Stimulated activated memory B cell treated with anti-CD40 and anti-IgM and Interleukin-4, amounts not matched to agents 10 μg/mL and 1 μg/mL and 100 μg/mL, for 72 hours (primary cell): ENCODE measurements around the gene OR10G4.
"Not testable (repeated sequence)": the region's sequence is repeated elsewhere in the genome, so short reads cannot be mapped to it uniquely, and the experiment has no call there.

ENCODE experiments used
- ATAC-seq: fragments of 150-1000 bp; cut with Tn5 transposase; 2 replicates; pipeline ENCODE4 v1.10.0; 2021
- H3K27ac Mint-ChIP-seq: one replicate; pipeline ENCODE4 v1.8.0; 2022; ENCODE audit warnings: mild to moderate bottlenecking, mixed read lengths
- H3K27me3 Mint-ChIP-seq: one replicate; pipeline ENCODE4 v1.8.0; 2022; ENCODE audit warnings: mixed read lengths
- H3K36me3 Mint-ChIP-seq: one replicate; pipeline ENCODE4 v1.8.0; 2022; ENCODE audit warnings: mixed read lengths
- H3K4me1 Mint-ChIP-seq: one replicate; pipeline ENCODE4 v1.8.0; 2022; ENCODE audit warnings: mixed read lengths
- H3K4me3 Mint-ChIP-seq: one replicate; pipeline ENCODE4 v1.8.0; 2022; ENCODE audit warnings: mild to moderate bottlenecking, moderate library complexity, mixed read lengths
- H3K9me3 Mint-ChIP-seq: one replicate; pipeline ENCODE4 v1.8.0; 2022; ENCODE audit warnings: mixed read lengths

The OR10G4 gene

GRCh38 chr11:124012697-124013096, at the start of gene OR10G4:
Gene OR10G4, plus strand, starts transcription at chr11:124012997. Its CDS starts 2,578 bp downstream, at chr11:124015575.
- no peaks in the 10 kb centered on the region for H3K9me3 Mint-ChIP-seq

GRCh38 chr11:123973816-123974215, 39.0 kb upstream of the OR10G4 start:
- Mint-ChIP-seq H3K4me1 (no peaks in the 10 kb centered on the region), H3K36me3 (no peaks in the 10 kb centered on the region), H3K4me3 (no peak overlapping the region), H3K9me3 (peaks cover 7% of the 10 kb centered on the region), H3K27ac (no peak overlapping the region), H3K27me3 (no peaks in the 10 kb centered on the region)
- no peak for ATAC-seq

More at GRCh38 chr11:124012697-124013096, at the start of gene OR10G4:
- no peak within 1 kb of the TSS for H3K27ac Mint-ChIP-seq
- H3K4me1 Mint-ChIP-seq = no peaks in the 10 kb centered on the region
- no peak within 1 kb of the TSS for H3K4me3 Mint-ChIP-seq
- H3K27me3 Mint-ChIP-seq = no peaks in the 10 kb centered on the region
- no peak for ATAC-seq
- no peaks in the 10 kb centered on the region for H3K36me3 Mint-ChIP-seq

- no peak overlapping the region for H3K27ac Mint-ChIP-seq
- H3K9me3 Mint-ChIP-seq = peaks cover 7% of the 10 kb centered on the region
- ATAC-seq = peak; percentile 51
- no peak overlapping the region for H3K4me3 Mint-ChIP-seq
- no peaks in the 10 kb centered on the region for H3K4me1 Mint-ChIP-seq
- H3K36me3 Mint-ChIP-seq = no peaks in the 10 kb centered on the region
- no peaks in the 10 kb centered on the region for H3K27me3 Mint-ChIP-seq
These were observed 35.8 kb upstream of the OR10G4 start for GRCh38 chr11:123976770-123977560.

- ATAC-seq = no peak
- Mint-ChIP-seq H3K4me1 (no peaks in the 10 kb centered on the region), H3K27ac (no peak within 1 kb of the TSS), H3K9me3 (peaks cover 13% of the 10 kb centered on the region), H3K27me3 (no peaks in the 10 kb centered on the region), H3K4me3 (no peak within 1 kb of the TSS), H3K36me3 (no peaks in the 10 kb centered on the region)
These were observed 35.0 kb upstream of the OR10G4 start, which contains the start of gene OR10S1 for GRCh38 chr11:123977731-123978347. Gene OR10S1, minus strand, starts transcription at chr11:123977781. Its CDS starts 117 bp downstream, at chr11:123977664.

- Mint-ChIP-seq H3K27ac (no peak overlapping the region), H3K27me3 (no peaks in the 10 kb centered on the region), H3K4me3 (no peak overlapping the region), H3K36me3 (no peaks in the 10 kb centered on the region), H3K9me3 (peaks cover 20% of the 10 kb centered on the region), H3K4me1 (no peaks in the 10 kb centered on the region)
- no peak for ATAC-seq
These were observed 33.5 kb upstream of the OR10G4 start for GRCh38 chr11:123979311-123979710.

GRCh38 chr11:123995119-123995518, 17.7 kb upstream of the OR10G4 start, which contains the start of gene OR10G6:
Gene OR10G6, minus strand, starts transcription at chr11:123995161. Its CDS starts 0 bp downstream, at chr11:123995161.
- no peaks in the 10 kb centered on the region for H3K9me3 Mint-ChIP-seq
- H3K27me3 Mint-ChIP-seq = no peaks in the 10 kb centered on the region
- no peak within 1 kb of the TSS for H3K4me3 Mint-ChIP-seq
- no peak within 1 kb of the TSS for H3K27ac Mint-ChIP-seq
- no peaks in the 10 kb centered on the region for H3K36me3 Mint-ChIP-seq
- no peak for ATAC-seq
- no peaks in the 10 kb centered on the region for H3K4me1 Mint-ChIP-seq

- H3K27me3 Mint-ChIP-seq, H3K27ac Mint-ChIP-seq, H3K9me3 Mint-ChIP-seq, ATAC-seq, H3K4me1 Mint-ChIP-seq, H3K36me3 Mint-ChIP-seq, H3K4me3 Mint-ChIP-seq: not testable (repeated sequence)
These were observed 3.0 kb downstream of the OR10G4 start for GRCh38 chr11:124015837-124016236.

GRCh38 chr11:124026498-124026897, 13.7 kb downstream of the OR10G4 start, which contains the start of gene OR10G8:
Gene OR10G8, plus strand, starts transcription at chr11:124026798. Its CDS starts 2,825 bp downstream, at chr11:124029623.
- no peak within 1 kb of the TSS for H3K4me3 Mint-ChIP-seq
- no peaks in the 10 kb centered on the region for H3K27me3 Mint-ChIP-seq
- H3K36me3 Mint-ChIP-seq = no peaks in the 10 kb centered on the region
- no peaks in the 10 kb centered on the region for H3K4me1 Mint-ChIP-seq
- ATAC-seq = no peak
- no peak within 1 kb of the TSS for H3K27ac Mint-ChIP-seq
- no peaks in the 10 kb centered on the region for H3K9me3 Mint-ChIP-seq

GRCh38 chr11:124036666-124037065, 23.9 kb downstream of the OR10G4 start:
- H3K4me3 Mint-ChIP-seq = no peak overlapping the region
- H3K27me3 Mint-ChIP-seq = peaks cover 9% of the 10 kb centered on the region
- H3K9me3 Mint-ChIP-seq = no peaks in the 10 kb centered on the region
- no peak for ATAC-seq
- no peaks in the 10 kb centered on the region for H3K36me3 Mint-ChIP-seq
- no peak overlapping the region for H3K27ac Mint-ChIP-seq
- H3K4me1 Mint-ChIP-seq = no peaks in the 10 kb centered on the region

GRCh38 chr11:124039557-124039956, 26.8 kb downstream of the OR10G4 start:
- no peak for ATAC-seq
- Mint-ChIP-seq H3K27ac (no peak overlapping the region), H3K4me3 (no peak overlapping the region), H3K4me1 (no peaks in the 10 kb centered on the region), H3K9me3 (no peaks in the 10 kb centered on the region), H3K27me3 (peaks cover 9% of the 10 kb centered on the region), H3K36me3 (no peaks in the 10 kb centered on the region)

GRCh38 chr11:124041254-124041653, 28.5 kb downstream of the OR10G4 start, which contains the start of gene OR10G7:
Gene OR10G7, minus strand, starts transcription at chr11:124041325. Its CDS starts 2,324 bp downstream, at chr11:124039001.
- Mint-ChIP-seq H3K4me3 (no peak within 1 kb of the TSS), H3K9me3 (no peaks in the 10 kb centered on the region), H3K4me1 (no peaks in the 10 kb centered on the region), H3K36me3 (no peaks in the 10 kb centered on the region), H3K27ac (no peak within 1 kb of the TSS), H3K27me3 (peaks cover 9% of the 10 kb centered on the region)
- no peak for ATAC-seq

GRCh38 chr11:124043420-124043819, 30.6 kb downstream of the OR10G4 start:
- Mint-ChIP-seq H3K36me3 (no peaks in the 10 kb centered on the region), H3K27me3 (peaks cover 4% of the 10 kb centered on the region), H3K27ac (no peak overlapping the region)

GRCh38 chr11:124050748-124051147, 38.0 kb downstream of the OR10G4 start:
- Mint-ChIP-seq H3K27me3 (no peaks in the 10 kb centered on the region), H3K27ac (no peak overlapping the region), H3K4me1 (no peaks in the 10 kb centered on the region), H3K4me3 (no peak overlapping the region), H3K9me3 (no peaks in the 10 kb centered on the region), H3K36me3 (no peaks in the 10 kb centered on the region)
- ATAC-seq = no peak

More at GRCh38 chr11:124043420-124043819, 30.6 kb downstream of the OR10G4 start:
- ATAC-seq = no peak
- Mint-ChIP-seq H3K9me3 (no peaks in the 10 kb centered on the region), H3K4me3 (no peak overlapping the region), H3K4me1 (no peaks in the 10 kb centered on the region)

- Mint-ChIP-seq H3K9me3 (no peaks in the 10 kb centered on the region), H3K27ac (no peak overlapping the region), H3K36me3 (no peaks in the 10 kb centered on the region), H3K4me1 (no peaks in the 10 kb centered on the region), H3K4me3 (no peak overlapping the region), H3K27me3 (no peaks in the 10 kb centered on the region)
- ATAC-seq = no peak
These were observed 40.2 kb downstream of the OR10G4 start for GRCh38 chr11:124052966-124053365.
